HG02884 (cell line): Measurements from ENCODE around the gene TTC27.
"Not testable (repeated sequence)": the region's sequence is repeated elsewhere in the genome, so short reads cannot be mapped to it uniquely, and the experiment has no call there.

Source experiments
- ATAC-seq: cut with Tn5 transposase; IDR thresholded peaks from one replicate; pipeline ENCODE4 v1.9.1; 2021; ENCODE audit warnings: mild to moderate bottlenecking, moderate library complexity; ENCODE audit not compliant: unreplicated experiment

The TTC27 gene

DNA sequence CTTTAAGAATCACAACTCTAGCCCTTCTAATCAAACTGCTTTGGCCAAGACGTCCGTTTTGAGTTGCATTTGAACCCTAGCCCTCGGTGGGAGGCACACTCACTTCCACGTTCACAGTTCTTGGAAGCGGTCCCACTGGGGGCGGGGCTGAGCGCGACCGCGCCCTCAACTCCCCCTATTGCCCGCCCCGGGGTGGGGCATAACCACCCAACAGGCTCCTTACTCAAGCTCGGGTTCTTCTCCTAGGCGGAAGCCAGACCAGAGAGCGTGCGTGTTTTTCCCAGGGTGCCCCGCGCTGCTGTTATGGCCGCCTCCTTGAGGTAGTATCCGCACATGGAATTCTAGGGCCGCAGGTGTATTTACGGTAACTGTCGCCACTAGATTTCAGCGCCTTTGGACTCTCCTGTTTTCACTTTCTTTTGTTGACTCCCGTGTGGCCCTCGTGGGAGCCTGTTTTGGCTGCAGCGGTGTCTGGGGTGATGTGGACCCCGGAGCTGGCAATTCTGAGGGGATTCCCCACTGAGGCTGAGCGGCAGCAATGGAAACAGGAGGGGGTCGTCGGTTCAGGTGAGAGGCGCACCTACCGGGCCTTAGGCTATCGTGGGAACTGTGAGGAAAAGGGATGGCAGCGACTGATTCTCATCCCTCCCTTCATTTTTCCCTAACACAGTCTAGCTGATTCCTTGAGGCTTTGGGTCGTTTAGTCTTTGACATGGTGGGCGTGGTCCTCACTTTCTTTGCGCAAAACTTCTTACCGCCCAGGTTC lies at the start of gene TTC27:
Gene TTC27 (plus strand): TSS at position 237 of the 766 bp plus-strand sequence. CDS start 243 bp downstream, at position 480.
- peak; percentile 100 for ATAC-seq

DNA sequence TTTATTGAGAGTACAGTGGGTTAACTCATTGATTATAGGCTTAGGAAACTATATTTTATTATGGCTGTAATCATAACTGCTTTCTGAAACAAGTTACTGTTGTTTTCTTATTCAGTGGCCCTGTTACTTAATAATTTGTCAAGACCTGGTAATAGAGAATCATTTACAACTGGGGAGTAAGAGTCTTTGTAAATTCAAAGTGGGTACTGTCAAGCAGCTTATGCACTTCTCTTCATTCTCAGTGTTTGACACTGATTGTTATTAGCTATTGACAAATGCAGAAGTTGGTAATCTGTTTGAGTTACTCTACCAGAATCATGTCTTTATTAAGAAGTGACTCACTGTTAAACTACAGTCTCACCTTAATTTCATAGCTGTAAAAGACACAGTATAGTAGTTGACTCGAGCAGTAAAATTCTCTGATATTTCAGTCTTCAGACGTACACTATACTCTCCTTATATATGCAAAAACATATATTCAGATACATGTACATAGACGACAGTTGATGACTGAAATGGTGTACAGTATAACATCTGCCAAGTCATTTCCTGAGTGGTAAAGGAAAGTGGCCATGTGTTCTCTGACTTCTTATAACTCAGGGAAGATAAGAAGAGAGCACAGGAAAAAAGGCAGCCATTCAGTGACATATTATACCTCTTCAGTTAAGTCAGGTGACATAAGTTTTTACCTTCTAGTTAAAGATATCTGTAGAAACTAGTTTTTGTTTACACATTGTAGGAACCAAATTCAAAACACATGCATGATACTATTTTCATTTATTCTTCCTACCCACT lies 36.0 kb upstream of the TTC27 start:
- ATAC-seq = peak; percentile 77

DNA sequence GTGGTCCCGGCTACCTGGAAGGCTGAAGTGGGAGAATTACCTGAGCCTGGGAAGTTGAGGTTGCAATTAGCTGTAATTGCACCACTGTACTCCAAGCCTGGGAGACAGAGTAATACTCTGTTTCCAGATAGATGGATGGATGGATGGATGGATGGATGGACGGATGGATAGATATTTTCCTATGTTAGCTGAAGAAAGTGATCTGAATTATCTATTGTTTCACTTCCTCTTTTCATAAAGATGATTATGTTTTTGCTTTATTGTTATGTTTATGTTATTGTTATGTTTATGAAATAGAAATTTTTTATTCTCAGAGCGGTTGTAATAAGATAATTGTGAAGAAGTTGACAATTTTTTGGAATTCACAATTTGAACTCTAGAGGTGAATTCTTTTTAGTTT lies 33.3 kb upstream of the TTC27 start:
- ATAC-seq = no peak

DNA sequence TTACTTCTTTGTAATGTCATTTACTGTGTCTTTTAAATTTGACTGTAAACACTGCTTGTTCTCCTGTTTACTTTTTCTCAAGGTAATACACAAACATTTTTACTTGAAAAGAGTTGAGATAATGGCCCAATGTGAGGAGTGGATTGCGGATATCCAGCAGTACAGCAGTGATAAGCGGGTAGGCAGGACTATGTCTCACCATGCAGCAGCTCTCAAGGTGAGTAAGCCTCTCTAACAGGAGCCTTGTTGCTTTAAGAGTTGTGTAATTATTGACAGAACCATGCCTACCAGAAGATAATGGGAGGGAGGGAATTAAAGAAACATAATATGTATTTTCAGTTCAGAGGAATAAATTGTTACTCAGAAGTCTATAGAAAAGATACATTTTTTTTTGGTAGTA lies 16.5 kb upstream of the TTC27 start:
- no peak for ATAC-seq

DNA sequence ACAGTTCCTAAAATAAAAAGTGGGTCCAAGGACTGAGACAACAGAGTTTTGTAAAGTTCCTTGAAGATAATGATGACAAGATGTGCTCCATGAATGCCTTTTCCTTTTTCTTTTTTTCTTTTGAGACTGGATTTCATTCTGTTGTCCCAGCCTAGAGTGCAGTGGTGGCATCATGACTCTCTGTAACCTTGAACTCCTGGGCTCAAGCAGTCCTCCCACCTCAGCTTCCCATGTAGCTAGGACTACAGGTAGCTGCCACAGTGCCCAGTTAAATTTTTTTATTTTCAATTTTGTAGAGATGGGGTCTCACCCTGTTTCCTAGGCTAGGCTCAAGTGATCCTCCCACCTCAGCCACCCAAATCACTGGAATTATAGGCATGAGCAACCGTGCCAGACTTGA lies 16.1 kb upstream of the TTC27 start:
- no peak for ATAC-seq

DNA sequence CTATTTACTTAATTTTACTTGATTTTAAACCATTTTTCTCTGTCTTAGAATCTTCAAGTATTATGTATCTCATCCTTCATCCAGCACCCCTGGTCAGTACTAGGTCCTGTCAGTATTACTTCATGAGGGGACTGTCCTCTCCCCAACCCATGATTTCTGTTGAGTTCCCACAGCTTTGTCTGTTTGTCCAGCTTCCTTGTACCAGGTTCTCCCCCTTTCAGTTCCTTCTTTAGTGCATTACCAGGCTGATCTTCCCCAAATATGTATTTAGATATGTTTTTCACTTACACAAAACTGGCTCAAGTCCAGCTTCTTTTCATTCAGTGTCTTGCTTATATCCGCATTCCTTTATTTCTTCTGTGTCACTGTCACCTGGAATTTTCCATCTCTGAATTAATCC lies 13.8 kb upstream of the TTC27 start:
- no peak for ATAC-seq

DNA sequence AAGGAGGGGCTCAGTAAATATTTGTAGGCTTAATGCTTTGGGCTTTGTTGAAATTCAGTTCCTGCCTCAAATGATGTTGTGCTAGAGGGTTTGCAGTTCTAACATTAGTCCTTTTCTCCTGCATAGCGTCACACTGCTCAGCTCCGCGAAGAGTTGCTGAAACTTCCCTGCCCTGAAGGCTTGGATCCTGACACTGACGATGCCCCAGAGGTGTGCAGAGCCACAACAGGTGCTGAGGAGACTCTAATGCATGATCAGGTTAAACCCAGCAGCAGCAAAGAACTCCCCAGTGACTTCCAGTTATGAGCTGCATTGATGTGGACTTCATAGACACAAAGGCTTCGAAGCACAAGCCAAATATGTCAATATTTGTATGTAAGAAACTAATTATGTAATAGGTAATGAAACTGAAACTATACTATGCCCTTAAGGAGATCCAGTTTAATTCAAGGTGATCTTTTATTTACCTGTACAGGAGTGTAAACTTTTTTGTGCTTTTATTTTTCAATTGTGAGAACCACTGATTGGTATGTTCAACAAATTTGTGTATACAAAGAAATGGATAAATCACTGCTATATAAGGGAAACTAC lies 10.2 kb upstream of the TTC27 start:
- ATAC-seq = no peak

DNA sequence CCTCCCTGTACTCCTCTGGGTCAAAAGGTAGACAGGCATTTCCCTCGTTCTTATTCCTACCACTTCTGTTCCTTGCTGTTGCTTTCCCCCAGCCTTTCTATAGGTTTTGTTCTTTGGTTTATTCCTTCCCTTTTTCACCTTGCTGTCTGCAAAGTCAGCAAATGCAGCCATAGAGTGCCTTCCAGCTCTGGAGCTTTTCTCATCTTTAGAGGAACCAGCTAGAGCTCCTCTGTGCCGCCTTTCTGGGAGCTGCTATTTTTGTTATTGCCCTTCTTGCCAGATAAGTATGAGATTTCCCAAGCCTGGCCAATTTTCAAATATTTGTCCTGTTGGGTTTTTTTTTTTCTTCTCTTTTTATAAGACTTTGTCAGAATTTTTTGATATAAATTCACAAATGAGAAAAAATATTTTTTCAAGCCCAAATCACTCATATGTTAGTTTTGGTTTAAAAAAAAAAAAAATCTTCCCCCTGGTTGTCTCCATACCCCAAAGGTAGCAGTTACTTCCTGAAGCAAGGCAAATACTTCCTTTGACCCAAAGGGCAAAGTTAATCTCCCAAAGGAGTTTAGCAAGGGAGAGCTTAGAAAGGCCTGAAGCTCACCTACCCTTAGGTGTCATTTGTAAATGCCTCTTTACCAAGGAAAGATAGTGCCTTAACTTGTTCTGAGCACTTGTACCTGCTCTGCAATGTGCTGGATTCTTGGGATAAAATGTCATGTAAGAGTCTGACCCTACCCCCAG lies 5.1 kb upstream of the TTC27 start:
- ATAC-seq = no peak

DNA sequence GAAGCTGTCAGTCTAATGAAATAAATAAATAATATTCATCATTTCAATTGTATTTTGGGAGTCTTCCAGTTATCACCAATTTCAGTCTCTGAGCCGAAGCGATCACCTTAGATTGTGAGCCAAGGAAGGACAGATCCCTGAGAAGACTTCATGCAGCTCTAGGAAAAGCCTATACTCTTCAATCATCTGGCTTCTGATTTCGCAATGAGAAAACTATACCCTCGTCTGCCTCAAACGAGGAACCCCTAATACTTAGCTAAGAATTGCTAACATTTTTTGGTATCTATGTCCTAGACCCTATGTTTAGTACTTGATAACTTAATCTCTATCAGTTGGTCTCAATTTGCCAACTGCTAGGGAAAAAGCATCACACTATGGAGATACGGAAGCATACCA lies 4.5 kb upstream of the TTC27 start:
- ATAC-seq = no peak

DNA sequence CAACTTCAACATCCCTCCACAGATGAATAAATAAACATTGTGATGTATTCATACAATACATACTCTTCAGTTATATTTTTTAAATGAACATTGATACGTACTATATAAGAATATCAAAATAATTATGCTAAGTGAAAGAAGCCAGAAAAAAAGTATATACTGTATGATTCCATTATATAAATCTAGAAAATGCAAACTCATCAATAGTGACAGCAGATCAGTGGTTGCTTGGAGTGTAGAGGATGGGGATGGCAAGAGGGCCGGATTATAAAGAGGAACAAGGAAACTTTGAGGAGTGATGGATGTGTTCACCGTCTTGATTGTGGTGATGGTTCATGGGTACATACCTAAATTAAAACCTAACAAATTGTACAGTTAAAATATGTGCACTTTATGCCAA lies 3.0 kb upstream of the TTC27 start:
- ATAC-seq = no peak

DNA sequence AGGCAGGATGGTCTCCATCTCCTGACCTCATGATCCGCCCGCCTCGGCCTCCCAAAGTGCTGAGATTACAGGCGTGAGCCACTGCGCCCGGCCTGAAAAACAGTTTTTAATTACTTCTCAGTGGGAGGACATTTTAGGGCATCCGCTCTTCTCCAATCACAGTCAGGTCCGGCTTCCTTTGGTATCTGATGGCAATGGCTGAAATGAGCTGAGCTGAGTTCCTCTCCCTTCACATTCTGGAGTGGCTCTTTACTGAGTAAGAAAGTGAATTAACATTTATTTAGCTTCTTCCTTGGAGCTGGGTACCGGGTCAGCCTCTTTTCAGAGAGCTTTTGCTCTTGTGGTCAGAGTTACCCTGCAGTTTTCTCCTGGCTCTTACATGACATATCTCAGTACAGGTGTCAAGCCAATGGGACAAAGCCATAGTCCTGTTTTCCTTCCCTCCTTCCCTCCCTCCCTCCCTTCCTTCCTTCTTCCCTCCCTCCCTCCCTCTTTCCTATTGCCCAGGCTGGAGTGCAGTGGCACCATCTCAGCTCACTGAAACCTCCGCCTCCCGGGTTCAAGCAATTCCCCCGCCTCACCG lies 1.1 kb upstream of the TTC27 start:
- ATAC-seq = no peak

DNA sequence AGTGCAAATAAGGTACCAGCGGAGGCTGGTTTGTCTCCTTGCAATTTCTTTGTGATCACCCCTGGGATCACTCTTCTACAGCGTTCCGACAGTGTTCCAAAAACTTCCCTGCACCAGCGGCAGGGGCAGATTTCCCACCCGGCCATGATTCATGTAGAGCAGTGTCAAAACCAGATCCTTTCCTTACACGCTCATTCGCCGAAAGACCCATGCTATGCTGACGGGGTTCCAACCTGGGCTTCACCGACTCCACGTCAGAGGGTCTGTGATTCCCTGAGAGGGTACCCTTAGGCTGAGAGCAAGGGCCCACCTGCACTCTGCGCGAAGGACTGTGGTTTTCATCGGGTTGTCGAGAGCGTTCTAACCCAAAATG lies 423 bp upstream of the TTC27 start:
- ATAC-seq = peak; percentile 35

DNA sequence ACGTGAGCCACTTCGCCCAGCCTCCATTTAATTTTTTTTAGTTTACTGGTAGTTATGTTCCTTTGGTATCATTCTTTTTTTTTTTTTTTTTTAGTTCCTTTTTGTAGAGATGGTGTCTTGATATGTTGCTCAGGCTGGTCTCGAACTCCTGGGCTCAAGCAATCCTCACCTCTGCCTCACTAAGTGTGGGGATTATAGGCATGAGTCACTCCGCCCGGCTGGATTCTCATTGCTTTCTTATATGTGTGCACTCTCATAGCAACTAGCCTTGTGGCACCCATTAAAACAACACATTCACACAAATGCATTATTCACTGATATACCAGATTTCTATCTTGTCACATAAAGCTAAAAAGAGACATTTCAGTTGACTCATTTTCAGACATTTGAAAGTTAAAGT lies 4.2 kb downstream of the TTC27 start:
- ATAC-seq = no peak

DNA sequence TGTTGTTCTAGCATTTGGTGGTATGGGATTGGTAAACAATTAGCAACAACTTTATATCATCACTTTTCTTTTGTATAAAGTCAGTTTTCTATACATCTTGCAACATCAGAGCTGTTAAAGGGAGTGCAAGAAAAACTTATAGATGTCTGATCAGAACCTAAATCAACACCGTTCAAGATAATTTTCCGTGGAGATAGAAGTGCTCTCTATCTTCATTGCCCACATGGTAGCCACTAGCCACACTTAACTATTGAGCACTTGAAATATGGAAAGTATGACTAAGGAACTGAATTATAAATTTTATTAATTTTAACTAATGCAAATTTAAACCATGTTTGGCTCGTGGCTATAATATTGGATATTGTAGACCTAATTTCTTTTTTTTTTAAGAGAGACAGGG lies 5.2 kb downstream of the TTC27 start:
- no peak for ATAC-seq

DNA sequence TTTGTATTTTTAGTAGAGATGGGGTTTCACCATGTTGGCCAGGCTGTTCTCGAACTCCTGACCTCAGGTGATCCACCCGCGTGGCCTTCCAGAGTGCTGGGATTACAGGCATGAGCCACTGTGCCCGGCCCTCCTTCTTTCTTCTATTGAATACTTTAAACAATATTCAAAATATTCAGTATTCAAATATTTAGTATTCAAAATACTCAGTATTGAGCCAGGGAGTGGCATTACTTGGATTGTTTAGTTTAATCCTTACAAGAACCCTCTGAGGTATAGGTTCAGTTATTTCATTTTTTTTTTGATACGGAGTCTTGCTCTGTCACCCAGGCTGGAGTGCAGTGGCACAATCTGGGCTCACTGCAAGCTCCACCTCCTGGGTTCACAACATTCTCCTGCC lies 10.7 kb downstream of the TTC27 start:
- ATAC-seq = not testable (repeated sequence)

DNA sequence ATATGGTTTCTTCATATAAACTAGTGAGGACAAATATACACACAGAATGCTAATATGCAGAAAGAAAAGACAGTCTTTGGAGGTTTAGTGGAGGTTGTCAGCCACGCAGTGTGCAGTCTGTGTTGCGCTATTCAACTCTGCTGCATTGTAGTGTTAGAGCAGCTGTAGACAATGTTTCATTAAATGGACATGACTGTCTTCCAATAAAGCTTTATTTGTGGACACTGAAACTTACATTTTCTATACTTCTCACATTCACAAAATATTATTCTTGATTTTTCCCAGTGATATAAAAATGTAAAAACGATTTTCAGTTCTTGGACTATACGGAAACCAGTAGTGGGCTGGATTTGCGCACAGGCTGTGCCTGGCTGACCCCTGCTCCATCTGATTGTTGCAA lies 13.3 kb downstream of the TTC27 start:
- no peak for ATAC-seq

DNA sequence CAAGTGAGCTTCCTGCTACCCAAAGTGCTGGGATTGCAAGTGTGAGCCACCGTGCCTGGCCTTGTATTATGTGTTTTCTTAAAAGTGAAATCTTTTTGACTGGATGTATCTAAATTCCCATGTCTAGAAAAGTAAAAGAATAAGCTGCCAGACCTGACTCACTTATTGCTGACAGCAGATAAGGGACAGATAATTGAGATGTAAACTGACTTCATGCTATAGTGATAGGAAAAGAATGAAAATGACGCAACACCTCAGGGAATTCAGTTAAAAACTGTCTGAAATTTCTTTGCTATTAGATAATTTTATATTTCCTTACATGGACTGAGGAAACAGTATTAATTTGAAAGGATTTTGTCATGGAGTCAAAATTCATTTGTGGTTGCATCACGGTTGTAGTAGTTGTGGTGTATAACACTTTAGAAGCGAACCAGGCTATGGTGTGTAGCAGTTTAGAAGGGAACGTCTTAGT lies 19.4 kb downstream of the TTC27 start:
- no peak for ATAC-seq

DNA sequence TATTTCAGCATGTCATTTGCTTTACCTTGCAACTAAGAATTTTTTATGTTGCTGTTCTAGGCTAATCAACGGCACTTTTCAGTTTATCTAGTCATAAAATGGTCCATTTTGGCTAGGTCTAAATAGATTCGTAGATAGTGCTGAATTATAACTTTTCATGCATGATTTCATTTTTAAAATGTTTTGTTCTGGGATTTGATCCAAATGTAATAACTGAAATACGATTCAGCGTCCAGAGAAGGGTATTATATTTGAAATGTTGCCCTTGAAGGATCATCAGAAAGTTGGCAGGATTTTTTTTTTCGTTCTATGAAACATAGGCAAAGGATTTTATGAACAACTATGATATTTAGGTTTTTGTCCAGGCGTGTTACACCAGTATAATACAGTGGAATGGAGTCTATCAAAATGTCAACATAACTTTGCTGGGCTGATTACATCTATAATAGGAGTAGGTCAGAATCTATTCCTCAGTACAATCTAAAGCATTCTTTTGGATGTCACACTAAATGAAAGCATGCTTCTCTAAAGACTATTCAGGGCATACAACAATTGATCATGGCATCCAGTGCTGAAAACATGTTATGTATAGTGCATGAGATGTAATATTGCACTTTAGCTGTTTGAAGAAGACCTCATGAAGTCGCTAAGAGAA lies 24.8 kb downstream of the TTC27 start:
- no peak for ATAC-seq

DNA sequence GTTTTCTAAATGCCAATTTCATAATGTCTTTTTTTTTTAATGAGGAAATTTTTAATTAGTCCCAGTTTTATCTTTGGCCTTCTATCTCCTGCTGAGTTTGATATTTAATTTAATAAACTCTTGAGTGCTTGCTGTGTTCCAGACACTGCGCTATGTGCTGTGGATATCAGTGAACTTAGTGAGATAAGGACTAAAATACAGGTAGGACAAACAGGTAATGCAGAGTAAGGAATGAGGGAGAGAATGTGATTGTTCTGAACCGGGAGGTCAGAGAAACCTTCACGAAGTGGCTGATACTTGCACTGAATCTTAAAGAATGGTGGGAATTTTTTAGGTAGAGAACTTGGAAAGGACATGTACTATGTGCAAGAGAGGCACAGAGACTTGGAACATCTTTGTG lies 28.2 kb downstream of the TTC27 start:
- ATAC-seq = no peak

DNA sequence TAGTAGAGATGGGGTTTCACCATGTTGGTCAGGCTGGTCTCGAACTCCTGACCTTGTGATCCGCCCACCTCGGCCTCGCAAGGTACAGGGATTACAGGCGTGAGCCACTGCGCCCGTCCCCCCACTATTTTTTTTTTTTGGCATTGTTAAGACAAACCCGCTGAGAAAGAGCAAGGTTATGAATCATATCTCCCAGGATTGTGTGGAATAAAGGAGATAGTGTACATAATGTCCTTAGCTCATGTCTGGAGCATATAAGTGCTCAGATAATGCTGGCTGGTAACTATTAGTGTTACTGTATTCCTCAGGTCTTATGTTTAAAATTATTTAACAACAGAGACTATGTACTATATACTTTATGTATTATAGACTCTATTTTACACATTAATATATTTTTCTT lies 36.0 kb downstream of the TTC27 start:
- no peak for ATAC-seq
